Ishikawa (cell line): Measurements from ENCODE around the gene HS3ST3A1.

Experiments
- CEBPB ChIP-seq: IDR thresholded peaks from 2 replicates; pipeline ENCODE4 v1.6.1; 2012
- CREB1 ChIP-seq: IDR thresholded peaks from 2 replicates; pipeline ENCODE4 v1.6.1; 2012; ENCODE audit warnings: low read depth
- EGR1 ChIP-seq: IDR thresholded peaks from 2 replicates; pipeline ENCODE4 v1.6.1; 2012
- EP300 ChIP-seq: IDR thresholded peaks from 2 replicates; pipeline ENCODE4 v1.6.1; 2012; ENCODE audit warnings: borderline replicate concordance
- FOXM1 ChIP-seq: IDR thresholded peaks from 2 replicates; pipeline ENCODE4 v1.6.1; 2012; ENCODE audit warnings: low read depth, borderline replicate concordance
- NFIC ChIP-seq: IDR thresholded peaks from 2 replicates; pipeline ENCODE4 v1.6.1; 2012
- RAD21 ChIP-seq: IDR thresholded peaks from 2 replicates; pipeline ENCODE4 v1.6.1; 2012; ENCODE audit warnings: low read depth
- REST ChIP-seq: IDR thresholded peaks from 2 replicates; pipeline ENCODE4 v1.6.1; 2012; ENCODE audit warnings: low read depth, mild to moderate bottlenecking
- TAF1 ChIP-seq: IDR thresholded peaks from 2 replicates; pipeline ENCODE4 v1.6.1; 2012; ENCODE audit warnings: low read depth, mild to moderate bottlenecking
- TCF12 ChIP-seq: IDR thresholded peaks from 2 replicates; pipeline ENCODE4 v1.6.1; 2012; ENCODE audit warnings: low read depth
- TEAD4 ChIP-seq: IDR thresholded peaks from 2 replicates; pipeline ENCODE4 v1.6.1; 2012
- USF1 ChIP-seq: IDR thresholded peaks from 2 replicates; pipeline ENCODE4 v1.6.1; 2012
- YY1 ChIP-seq: IDR thresholded peaks from 2 replicates; pipeline ENCODE4 v1.6.1; 2012; ENCODE audit warnings: low read depth
- ZBTB7A ChIP-seq: IDR thresholded peaks from 2 replicates; pipeline ENCODE4 v1.6.1; 2012; ENCODE audit warnings: low read depth
- TF ChIP-seq, protein P1 (sequence below): IDR thresholded peaks from 2 replicates; pipeline ENCODE4 v1.6.1; 2012

HS3ST3A1 gene

DNA sequence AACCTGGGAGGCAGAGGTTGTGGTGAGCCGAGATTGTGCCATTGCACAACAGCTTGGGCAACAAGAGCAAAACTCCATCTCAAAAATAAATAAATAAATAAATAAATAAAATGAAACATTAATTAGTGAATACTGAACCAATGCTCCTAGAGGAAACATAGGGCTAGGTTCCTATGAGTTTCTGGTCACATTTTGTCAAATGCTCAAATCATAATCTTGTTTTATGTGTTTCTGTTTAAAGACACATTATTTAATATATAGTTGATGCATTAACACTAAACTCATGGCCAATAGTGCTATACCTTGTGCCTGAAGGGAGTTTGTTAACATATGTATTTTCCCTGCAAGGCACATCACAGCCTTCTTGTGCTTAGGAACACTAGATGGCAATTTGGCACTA is 66.8 kb downstream of the HS3ST3A1 start:
- no peak for TF ChIP-seq RAD21
- TF ChIP-seq, protein P1, sequence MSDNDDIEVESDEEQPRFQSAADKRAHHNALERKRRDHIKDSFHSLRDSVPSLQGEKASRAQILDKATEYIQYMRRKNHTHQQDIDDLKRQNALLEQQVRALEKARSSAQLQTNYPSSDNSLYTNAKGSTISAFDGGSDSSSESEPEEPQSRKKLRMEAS: no peak
- no peak for TF ChIP-seq TAF1
- TF ChIP-seq ZBTB7A: no peak
- TF ChIP-seq USF1: no peak
- no peak for TF ChIP-seq CEBPB
- no peak for TF ChIP-seq FOXM1
- no peak for TF ChIP-seq EP300

DNA sequence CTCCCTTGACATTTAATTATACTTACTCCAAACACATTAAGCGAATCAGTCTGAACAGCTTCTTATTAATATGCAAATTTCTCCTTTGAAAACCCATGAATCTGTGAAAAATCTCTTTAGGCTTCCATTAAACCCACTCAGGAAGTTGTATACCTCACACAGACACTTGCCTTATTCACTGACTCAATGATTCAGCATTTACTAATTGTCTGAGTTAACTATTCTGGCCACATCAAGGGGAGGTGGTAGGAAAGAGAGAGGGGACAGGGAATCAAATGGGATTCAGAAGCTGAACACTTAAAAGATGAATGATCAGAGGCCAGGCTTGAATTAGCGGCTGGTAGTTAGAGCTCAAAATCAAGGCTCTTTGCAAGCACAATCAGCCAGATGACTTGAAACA is 70.0 kb downstream of the HS3ST3A1 start:
- TF ChIP-seq REST: no peak
- no peak for TF ChIP-seq ZBTB7A
- TF ChIP-seq CREB1: no peak
- TF ChIP-seq EGR1: no peak

DNA sequence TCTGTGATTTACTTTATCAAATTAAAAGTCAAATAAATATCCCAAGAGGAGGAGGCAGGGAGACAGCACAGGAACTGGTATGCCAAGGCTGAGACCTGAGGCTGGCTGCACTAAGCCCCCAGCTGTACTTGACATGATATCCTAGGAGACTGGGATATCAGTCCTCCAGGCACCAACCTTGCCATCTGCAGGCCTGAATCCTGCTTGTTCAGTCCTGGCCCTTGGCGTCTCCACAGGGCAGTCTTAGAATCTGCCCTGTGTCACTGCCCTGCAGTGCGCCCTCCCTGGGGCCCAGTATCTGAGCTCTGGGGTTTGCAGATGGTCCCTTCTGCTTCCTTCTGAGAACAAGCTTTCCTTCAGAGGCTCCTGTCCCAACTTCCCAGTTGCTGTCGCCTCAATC is 75.9 kb downstream of the HS3ST3A1 start:
- TF ChIP-seq TCF12 (no peak), REST (no peak), CREB1 (no peak), YY1 (no peak), RAD21 (no peak), ZBTB7A (no peak), NFIC (no peak), TAF1 (no peak), EP300 (no peak), EGR1 (no peak), TEAD4 (no peak), FOXM1 (no peak), CEBPB (no peak), USF1 (no peak)
- TF ChIP-seq, protein P1: no peak

GRCh38 chr17:13523164-13523563 is 78.6 kb downstream of the HS3ST3A1 start:
- no peak for TF ChIP-seq TAF1
- TF ChIP-seq YY1: no peak
- no peak for TF ChIP-seq RAD21
- no peak for TF ChIP-seq CEBPB
- no peak for TF ChIP-seq REST

DNA sequence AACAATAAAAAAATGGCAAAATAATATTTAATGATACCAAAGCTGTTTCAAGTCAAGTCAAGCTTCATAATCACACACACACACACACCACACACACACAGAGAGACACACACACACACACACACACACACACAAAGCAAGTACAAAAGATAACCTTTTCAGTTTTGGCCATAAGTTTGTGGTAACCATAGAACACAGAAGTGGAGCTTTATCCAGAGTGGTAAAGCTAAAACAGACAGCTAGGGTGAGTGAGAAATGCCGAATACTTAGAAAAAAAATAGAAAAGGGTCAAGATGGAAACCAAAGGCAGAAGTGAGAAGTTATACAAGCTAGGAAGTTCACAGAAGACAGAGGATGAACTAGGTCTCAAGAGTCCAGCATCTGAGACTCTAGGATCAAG is 79.0 kb downstream of the HS3ST3A1 start:
- TF ChIP-seq EGR1 (no peak), YY1 (no peak), NFIC (no peak), TCF12 (no peak), TAF1 (no peak), RAD21 (no peak), FOXM1 (no peak), EP300 (no peak), CEBPB (no peak), ZBTB7A (no peak), REST (no peak), USF1 (no peak), CREB1 (no peak), TEAD4 (no peak)
- TF ChIP-seq, protein P1: no peak
